Measurements from ENCODE around the gene SLC9A3.

The SLC9A3 gene

GRCh38 chr5:539469-540070, 15.3 kb upstream of the SLC9A3 start:
- Histone ChIP-seq H2AK5ac (ENCODE audit: low read length) (no peak overlapping the region), H3K9me3 (ENCODE audit: insufficient read depth, low read depth, low read length) (no peaks in the 10 kb centered on the region), H2AFZ (ENCODE audit: insufficient read depth, low read length, poor library complexity) (no peak overlapping the region), H4K8ac (ENCODE audit: low read depth, low read length) (no peak overlapping the region), H2BK12ac (ENCODE audit: low read length) (no peak overlapping the region), H3K4ac (ENCODE audit: low read depth, low read length) (no peak overlapping the region), H3K27me3 (ENCODE audit: insufficient read depth, low read length) (no peaks in the 10 kb centered on the region), H3K36me3 (ENCODE audit: control insufficient read depth in 1 of 2, insufficient read depth in 2 of 2, low read length in 2 of 2) (no peaks in the 10 kb centered on the region), H3K23ac (ENCODE audit: low read length) (no peak overlapping the region), H3K4me2 (ENCODE audit: low read length) (no peak overlapping the region), H3K9ac (ENCODE audit: low read length) (no peak overlapping the region), H3K27ac (ENCODE audit: low read depth, low read length) (no peak overlapping the region), H4K12ac (ENCODE audit: low read depth, low read length) (no peak overlapping the region), H3K4me1 (ENCODE audit: control insufficient read depth in 1 of 2, insufficient read depth in 2 of 2, low read length in 2 of 2) (no peaks in the 10 kb centered on the region), H3K79me1 (ENCODE audit: low read length) (no peaks in the 10 kb centered on the region), H3K79me2 (ENCODE audit: control insufficient read depth, insufficient read depth, low read length, poor library complexity) (no peaks in the 10 kb centered on the region), H3K4me3 (ENCODE audit: low read depth, low read length) (peak overlapping the region; percentile 15), H4K91ac (ENCODE audit: low read depth, low read length) (no peak overlapping the region), H3K14ac (ENCODE audit: low read length) (no peak overlapping the region), H3K18ac (ENCODE audit: low read length) (no peak overlapping the region), H2BK120ac (ENCODE audit: insufficient read depth, low read length, poor library complexity) (no peak overlapping the region), H2BK5ac (ENCODE audit: low read depth, low read length, poor library complexity) (no peak overlapping the region)
- no CpG with 5 or more reads among the region's 25 CpGs for WGBS (ENCODE audit: extremely low coverage, insufficient coverage, insufficient read length)
- no peak for DNase-seq

GRCh38 chr5:538801-539468, 14.7 kb upstream of the SLC9A3 start:
- no peak overlapping the region for H4K8ac ChIP-seq (ENCODE audit: low read depth, low read length)
- no CpG with 5 or more reads among the region's 27 CpGs for WGBS (ENCODE audit: extremely low coverage, insufficient coverage, insufficient read length)

GRCh38 chr5:538271-538771, 14.1 kb upstream of the SLC9A3 start:
- H4K12ac ChIP-seq (ENCODE audit: low read depth, low read length), result no peak overlapping the region
- no peak overlapping the region for H4K91ac ChIP-seq (ENCODE audit: low read depth, low read length)
- peaks cover 2% of the 10 kb centered on the region for H3K9me3 ChIP-seq (ENCODE audit: insufficient read depth, low read depth, low read length)
- no peak overlapping the region for H3K18ac ChIP-seq (ENCODE audit: low read length)
- no peaks in the 10 kb centered on the region for H3K79me1 ChIP-seq (ENCODE audit: low read length)
- no peaks in the 10 kb centered on the region for H3K36me3 ChIP-seq (ENCODE audit: control insufficient read depth in 1 of 2, insufficient read depth in 2 of 2, low read length in 2 of 2)
- H4K8ac ChIP-seq (ENCODE audit: low read depth, low read length), result no peak overlapping the region
- no peaks in the 10 kb centered on the region for H3K4me1 ChIP-seq (ENCODE audit: control insufficient read depth in 1 of 2, insufficient read depth in 2 of 2, low read length in 2 of 2)
- no CpG with 5 or more reads among the region's 27 CpGs for WGBS (ENCODE audit: extremely low coverage, insufficient coverage, insufficient read length)
- no peak overlapping the region for H3K27ac ChIP-seq (ENCODE audit: low read depth, low read length)
- no peak overlapping the region for H3K4me3 ChIP-seq (ENCODE audit: low read depth, low read length)
- no peak overlapping the region for H2AFZ ChIP-seq (ENCODE audit: insufficient read depth, low read length, poor library complexity)
- no peak overlapping the region for H3K9ac ChIP-seq (ENCODE audit: low read length)
- DNase-seq, result no peak
- no peak overlapping the region for H2BK12ac ChIP-seq (ENCODE audit: low read length)
- H3K23ac ChIP-seq (ENCODE audit: low read length), result no peak overlapping the region
- H3K4ac ChIP-seq (ENCODE audit: low read depth, low read length), result no peak overlapping the region
- H2AK5ac ChIP-seq (ENCODE audit: low read length), result no peak overlapping the region
- no peak overlapping the region for H3K14ac ChIP-seq (ENCODE audit: low read length)
- H2BK120ac ChIP-seq (ENCODE audit: insufficient read depth, low read length, poor library complexity), result no peak overlapping the region
- no peak overlapping the region for H3K4me2 ChIP-seq (ENCODE audit: low read length)
- no peaks in the 10 kb centered on the region for H3K27me3 ChIP-seq (ENCODE audit: insufficient read depth, low read length)
- no peak overlapping the region for H2BK5ac ChIP-seq (ENCODE audit: low read depth, low read length, poor library complexity)
- no peaks in the 10 kb centered on the region for H3K79me2 ChIP-seq (ENCODE audit: control insufficient read depth, insufficient read depth, low read length, poor library complexity)

More at GRCh38 chr5:538801-539468, 14.7 kb upstream of the SLC9A3 start:
- H3K9ac ChIP-seq (ENCODE audit: low read length), result no peak overlapping the region
- no peak overlapping the region for H2BK5ac ChIP-seq (ENCODE audit: low read depth, low read length, poor library complexity)
- no peak for DNase-seq
- no peaks in the 10 kb centered on the region for H3K9me3 ChIP-seq (ENCODE audit: insufficient read depth, low read depth, low read length)
- H2AFZ ChIP-seq (ENCODE audit: insufficient read depth, low read length, poor library complexity), result no peak overlapping the region
- no peak overlapping the region for H2BK12ac ChIP-seq (ENCODE audit: low read length)
- no peak overlapping the region for H3K14ac ChIP-seq (ENCODE audit: low read length)
- no peaks in the 10 kb centered on the region for H3K4me1 ChIP-seq (ENCODE audit: control insufficient read depth in 1 of 2, insufficient read depth in 2 of 2, low read length in 2 of 2)
- H2AK5ac ChIP-seq (ENCODE audit: low read length), result no peak overlapping the region
- peak overlapping the region; percentile 15 for H3K4me3 ChIP-seq (ENCODE audit: low read depth, low read length)
- no peak overlapping the region for H3K4ac ChIP-seq (ENCODE audit: low read depth, low read length)
- no peak overlapping the region for H4K12ac ChIP-seq (ENCODE audit: low read depth, low read length)
- H3K36me3 ChIP-seq (ENCODE audit: control insufficient read depth in 1 of 2, insufficient read depth in 2 of 2, low read length in 2 of 2), result no peaks in the 10 kb centered on the region
- H4K91ac ChIP-seq (ENCODE audit: low read depth, low read length), result no peak overlapping the region
- H3K23ac ChIP-seq (ENCODE audit: low read length), result no peak overlapping the region
- H3K79me1 ChIP-seq (ENCODE audit: low read length), result no peaks in the 10 kb centered on the region
- H3K27me3 ChIP-seq (ENCODE audit: insufficient read depth, low read length), result no peaks in the 10 kb centered on the region
- no peak overlapping the region for H3K4me2 ChIP-seq (ENCODE audit: low read length)
- H3K79me2 ChIP-seq (ENCODE audit: control insufficient read depth, insufficient read depth, low read length, poor library complexity), result no peaks in the 10 kb centered on the region
- H3K27ac ChIP-seq (ENCODE audit: low read depth, low read length), result no peak overlapping the region
- no peak overlapping the region for H2BK120ac ChIP-seq (ENCODE audit: insufficient read depth, low read length, poor library complexity)
- H3K18ac ChIP-seq (ENCODE audit: low read length), result no peak overlapping the region

- Histone ChIP-seq H3K27me3 (ENCODE audit: insufficient read depth, low read length) (no peaks in the 10 kb centered on the region), H2AFZ (ENCODE audit: insufficient read depth, low read length, poor library complexity) (no peak overlapping the region), H2BK12ac (ENCODE audit: low read length) (no peak overlapping the region), H2BK120ac (ENCODE audit: insufficient read depth, low read length, poor library complexity) (no peak overlapping the region), H3K14ac (ENCODE audit: low read length) (no peak overlapping the region), H3K4me1 (ENCODE audit: control insufficient read depth in 1 of 2, insufficient read depth in 2 of 2, low read length in 2 of 2) (peaks cover 0 to 4% of the 10 kb centered on the region in 2 experiments), H3K79me2 (ENCODE audit: control insufficient read depth, insufficient read depth, low read length, poor library complexity) (no peaks in the 10 kb centered on the region), H3K36me3 (ENCODE audit: control insufficient read depth in 1 of 2, insufficient read depth in 2 of 2, low read length in 2 of 2) (no peaks in the 10 kb centered on the region), H4K12ac (ENCODE audit: low read depth, low read length) (no peak overlapping the region), H3K18ac (ENCODE audit: low read length) (no peak overlapping the region), H3K27ac (ENCODE audit: low read depth, low read length) (no peak overlapping the region), H2BK5ac (ENCODE audit: low read depth, low read length, poor library complexity) (no peak overlapping the region), H3K4me2 (ENCODE audit: low read length) (no peak overlapping the region), H3K9ac (ENCODE audit: low read length) (no peak overlapping the region), H3K79me1 (ENCODE audit: low read length) (no peaks in the 10 kb centered on the region), H4K8ac (ENCODE audit: low read depth, low read length) (no peak overlapping the region), H2AK5ac (ENCODE audit: low read length) (no peak overlapping the region), H3K4me3 (ENCODE audit: low read depth, low read length) (peak overlapping the region; percentile 32), H4K91ac (ENCODE audit: low read depth, low read length) (no peak overlapping the region), H3K23ac (ENCODE audit: low read length) (no peak overlapping the region), H3K9me3 (ENCODE audit: insufficient read depth, low read depth, low read length) (peaks cover 2% of the 10 kb centered on the region), H3K4ac (ENCODE audit: low read depth, low read length) (no peak overlapping the region)
- no peak for DNase-seq
- no CpG with 5 or more reads among the region's 16 CpGs for WGBS (ENCODE audit: extremely low coverage, insufficient coverage, insufficient read length)
Measured at GRCh38 chr5:537621-538071, 13.4 kb upstream of the SLC9A3 start.
